Liver (tissue), 9 donors: Measurements from ENCODE around the gene FRMPD4. TPM values are rescaled to one million over a fixed set of nuclear protein-coding genes. Genes with fewer than 3 reads are reported as not detected.

ENCODE experiments used
- DNase-seq: peaks from one replicate; pipeline ENCODE4 v3.0.0-alpha.2; 2017; ENCODE audit warnings: low spot score
- H3K27ac ChIP-seq, 2 donors: one replicate each; pipeline ENCODE4 v1.7.0; 2013; ENCODE audit warnings: inconsistent platforms in 2 of 2, low read length in 2 of 2, control low read depth in 1 of 2, low read depth in 1 of 2, mild to moderate bottlenecking in 1 of 2
- H3K27me3 ChIP-seq, 4 donors: one replicate each; pipeline versions ENCODE4 v1.6.1 to v1.7.0; 2013; ENCODE audit warnings: low read length in 3 of 4, inconsistent platforms in 1 of 4, mild to moderate bottlenecking in 1 of 4, moderate library complexity in 1 of 4; ENCODE audit not compliant: control insufficient read depth in 4 of 4, insufficient read depth in 4 of 4
- H3K36me3 ChIP-seq, 4 donors: one replicate each; pipeline versions ENCODE4 v1.6.1 to v1.7.0; 2013; ENCODE audit warnings: low read length in 3 of 4, mild to moderate bottlenecking in 3 of 4, low read depth in 1 of 4, moderate library complexity in 1 of 4; ENCODE audit not compliant: control insufficient read depth in 4 of 4, insufficient read depth in 3 of 4
- H3K4me1 ChIP-seq, 4 donors: one replicate each; pipeline versions ENCODE4 v1.6.1 to v1.7.0; 2013; ENCODE audit warnings: low read length in 3 of 4, mild to moderate bottlenecking in 3 of 4, moderate library complexity in 1 of 4; ENCODE audit not compliant: control insufficient read depth in 4 of 4, insufficient read depth in 4 of 4
- H3K4me3 ChIP-seq, 3 donors: one replicate each; pipeline versions ENCODE4 v1.6.1 to v1.7.0; 2013; ENCODE audit warnings: low read length in 3 of 3, control low read depth in 1 of 3, low read depth in 1 of 3, mild to moderate bottlenecking in 1 of 3
- H3K9ac ChIP-seq, 2 donors: one replicate each; pipeline ENCODE4 v1.7.0; 2013; ENCODE audit warnings: low read length in 2 of 2, mild to moderate bottlenecking in 2 of 2, moderate library complexity in 2 of 2, control low read depth in 1 of 2, low read depth in 1 of 2
- H3K9me3 ChIP-seq, 4 donors: one replicate each; pipeline versions ENCODE4 v1.6.1 to v1.7.0; 2013; ENCODE audit warnings: low read length in 3 of 4; ENCODE audit not compliant: control insufficient read depth in 4 of 4
- EGR1 ChIP-seq, 2 donors: IDR thresholded peaks; 2 replicates each; pipeline ENCODE4 v1.6.1; 2016 to 2018; ENCODE audit warnings: antibody characterized with exemption in 2 of 2, low read depth in 2 of 2
- FOXA1 ChIP-seq: IDR thresholded peaks from 2 replicates; pipeline ENCODE4 v1.6.1; 2016; ENCODE audit warnings: antibody characterized with exemption
- FOXA2 ChIP-seq: IDR thresholded peaks from 2 replicates; pipeline ENCODE4 v1.6.1; 2016; ENCODE audit warnings: antibody characterized with exemption
- GABPA ChIP-seq, 2 donors: IDR thresholded peaks in 1 of 2; conservative IDR thresholded peaks in 1 of 2; 2 replicates each; pipeline ENCODE4 v1.6.1; 2016; ENCODE audit warnings: antibody characterized with exemption in 2 of 2, mild to moderate bottlenecking in 1 of 2, moderate library complexity in 1 of 2
- HNF4A ChIP-seq, 2 donors: conservative IDR thresholded peaks; 2 replicates each; pipeline ENCODE4 v1.6.1; 2016; ENCODE audit warnings: antibody characterized with exemption in 2 of 2, mild to moderate bottlenecking in 2 of 2
- HNF4G ChIP-seq: IDR thresholded peaks from 2 replicates; pipeline ENCODE4 v1.6.1; 2016; ENCODE audit warnings: antibody characterized with exemption
- JUND ChIP-seq, 2 donors: IDR thresholded peaks; 2 replicates each; pipeline ENCODE4 v1.6.1; 2016; ENCODE audit warnings: antibody characterized with exemption in 2 of 2
- NR2F2 ChIP-seq: IDR thresholded peaks from 2 replicates; pipeline ENCODE4 v1.6.1; 2016; ENCODE audit warnings: antibody characterized with exemption
- RAD21 ChIP-seq, 2 donors: IDR thresholded peaks; 2 replicates each; pipeline ENCODE4 v1.6.1; 2016; ENCODE audit warnings: antibody characterized with exemption in 2 of 2, mild to moderate bottlenecking in 2 of 2
- RXRA ChIP-seq, 2 donors: IDR thresholded peaks; 2 replicates each; pipeline ENCODE4 v1.6.1; 2017 to 2018; ENCODE audit warnings: antibody characterized with exemption in 2 of 2, mild to moderate bottlenecking in 1 of 2
- SP1 ChIP-seq: IDR thresholded peaks from 2 replicates; pipeline ENCODE4 v1.6.1; 2018; ENCODE audit warnings: antibody characterized with exemption, mild to moderate bottlenecking
- TAF1 ChIP-seq: conservative IDR thresholded peaks from 2 replicates; pipeline ENCODE4 v1.6.1; 2016; ENCODE audit warnings: antibody characterized with exemption, mild to moderate bottlenecking
- YY1 ChIP-seq: IDR thresholded peaks from 2 replicates; pipeline ENCODE4 v1.6.1; 2016; ENCODE audit warnings: antibody characterized with exemption, mild to moderate bottlenecking
- WGBS: extraction: QIAGEN DNeasy Blood & Tissue Kit; methylation state at CpG from one replicate; pipeline ENCODE4 v1.1.7; 2013; 5-methylcytosine and 5-hydroxymethylcytosine counted together
- polyA plus RNA-seq, 2 donors: library from polyadenylated mRNA; stranded (reverse) in 1 of 2; unstranded in 1 of 2; fragments of 200-250 nt in 1 of 2; fragments of >200 nt in 1 of 2; fragmentation: Nextera tagmentation in 1 of 2; extraction: Ambion mirVana in 1 of 2; gene quantifications; one replicate each; pipeline versions ENCODE4 v1.2.1 to v1.2.3, GENCODE V29; 2013 to 2015
- total RNA-seq, 2 donors: library from RNA; depleted of rRNA; stranded (reverse); fragments of >200 nt; gene quantifications; one replicate each; pipeline ENCODE4 v1.2.3, GENCODE V29; 2014
- TF ChIP-seq, protein P1 (sequence below): IDR thresholded peaks from 2 replicates; pipeline ENCODE4 v1.6.1; 2016; ENCODE audit warnings: antibody characterized with exemption, mild to moderate bottlenecking
- TF ChIP-seq, protein P2 (sequence below): IDR thresholded peaks from 2 replicates; pipeline ENCODE4 v1.6.1; 2016; ENCODE audit warnings: antibody characterized with exemption
- TF ChIP-seq, protein P3 (sequence below): IDR thresholded peaks from 2 replicates; pipeline ENCODE4 v1.6.1; 2016; ENCODE audit warnings: antibody characterized with exemption
- TF ChIP-seq, protein P4 (sequence below): fragments of 150-350 bp; IDR thresholded peaks from 2 replicates; pipeline ENCODE4 v1.5.1; 2017; ENCODE audit warnings: improper control_type of control experiment, low read depth, low read length; ENCODE audit not compliant: missing input control
- TF ChIP-seq, protein P5 (sequence below): IDR thresholded peaks from 2 replicates; pipeline ENCODE4 v1.6.1; 2016; ENCODE audit warnings: antibody characterized with exemption
- donor health status: healthy.
- donor health status: healthy.
- donor health status: healthy.
- donor health status: healthy.
- donor health status: healthy.

The FRMPD4 gene
- total and polyA plus RNA-seq, 4 donors = 0.01 to 0.08 (median 0.03) TPM; not detected in 1

DNA sequence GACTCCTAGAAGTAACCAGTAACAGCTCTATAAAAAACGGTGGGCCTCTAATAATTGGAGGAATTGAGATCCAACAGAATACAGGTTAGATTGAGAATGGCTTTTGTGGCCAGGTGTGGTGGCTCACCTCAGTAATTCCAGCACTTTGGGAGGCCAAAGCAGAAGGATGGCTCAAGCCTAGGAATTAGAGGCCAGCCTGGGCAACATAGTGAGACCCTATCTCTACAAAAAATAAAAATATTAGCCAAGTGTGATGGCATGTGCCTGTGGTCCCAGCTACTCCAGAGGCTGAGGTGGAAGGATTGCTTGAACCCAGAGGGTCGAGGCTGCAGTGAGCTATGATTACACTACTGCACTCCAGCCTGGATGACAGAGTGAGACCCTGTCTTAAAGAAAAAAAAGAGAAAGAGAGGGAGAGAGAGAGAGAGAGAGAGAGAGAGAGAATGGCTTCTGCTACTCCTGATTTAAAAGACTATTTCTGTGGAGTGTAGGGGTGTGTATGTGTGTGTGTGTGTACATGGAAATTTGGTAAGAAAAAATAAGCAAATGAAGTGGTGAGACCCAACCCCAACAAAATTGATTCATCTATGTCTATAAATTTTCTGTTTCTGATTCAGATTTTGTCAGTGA is 89.3 kb downstream of the FRMPD4 start:
- Histone ChIP-seq H3K4me1 (no peaks in the 10 kb centered on the region), H3K36me3 (no peaks in the 10 kb centered on the region), H3K4me3 (no peak overlapping the region), H3K27me3 (peaks cover 0 to 6% (median 0%) of the 10 kb centered on the region in 4 donors), H3K9ac (no peak overlapping the region), H3K9me3 (peaks cover 0 to 2% (median 0%) of the 10 kb centered on the region in 4 donors), H3K27ac (no peak overlapping the region)
- WGBS = 38% methylated on average over 2 of the region's 2 CpGs
- DNase-seq = no peak
- TF ChIP-seq FOXA2 (no peak), HNF4G (no peak), RXRA (IDR thresholded peaks at IDR 0.05) (no peak), RAD21 (IDR thresholded peaks at IDR 0.05) (no peak), HNF4A (conservative IDR thresholded peaks at IDR 0.05) (no peak), GABPA (IDR thresholded peaks at IDR 0.05 in 1 of 2, conservative IDR thresholded peaks at IDR 0.05 in 1 of 2) (no peak)
- TF ChIP-seq, protein P1, sequence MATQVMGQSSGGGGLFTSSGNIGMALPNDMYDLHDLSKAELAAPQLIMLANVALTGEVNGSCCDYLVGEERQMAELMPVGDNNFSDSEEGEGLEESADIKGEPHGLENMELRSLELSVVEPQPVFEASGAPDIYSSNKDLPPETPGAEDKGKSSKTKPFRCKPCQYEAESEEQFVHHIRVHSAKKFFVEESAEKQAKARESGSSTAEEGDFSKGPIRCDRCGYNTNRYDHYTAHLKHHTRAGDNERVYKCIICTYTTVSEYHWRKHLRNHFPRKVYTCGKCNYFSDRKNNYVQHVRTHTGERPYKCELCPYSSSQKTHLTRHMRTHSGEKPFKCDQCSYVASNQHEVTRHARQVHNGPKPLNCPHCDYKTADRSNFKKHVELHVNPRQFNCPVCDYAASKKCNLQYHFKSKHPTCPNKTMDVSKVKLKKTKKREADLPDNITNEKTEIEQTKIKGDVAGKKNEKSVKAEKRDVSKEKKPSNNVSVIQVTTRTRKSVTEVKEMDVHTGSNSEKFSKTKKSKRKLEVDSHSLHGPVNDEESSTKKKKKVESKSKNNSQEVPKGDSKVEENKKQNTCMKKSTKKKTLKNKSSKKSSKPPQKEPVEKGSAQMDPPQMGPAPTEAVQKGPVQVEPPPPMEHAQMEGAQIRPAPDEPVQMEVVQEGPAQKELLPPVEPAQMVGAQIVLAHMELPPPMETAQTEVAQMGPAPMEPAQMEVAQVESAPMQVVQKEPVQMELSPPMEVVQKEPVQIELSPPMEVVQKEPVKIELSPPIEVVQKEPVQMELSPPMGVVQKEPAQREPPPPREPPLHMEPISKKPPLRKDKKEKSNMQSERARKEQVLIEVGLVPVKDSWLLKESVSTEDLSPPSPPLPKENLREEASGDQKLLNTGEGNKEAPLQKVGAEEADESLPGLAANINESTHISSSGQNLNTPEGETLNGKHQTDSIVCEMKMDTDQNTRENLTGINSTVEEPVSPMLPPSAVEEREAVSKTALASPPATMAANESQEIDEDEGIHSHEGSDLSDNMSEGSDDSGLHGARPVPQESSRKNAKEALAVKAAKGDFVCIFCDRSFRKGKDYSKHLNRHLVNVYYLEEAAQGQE = no peak
- TF ChIP-seq, protein P2, sequence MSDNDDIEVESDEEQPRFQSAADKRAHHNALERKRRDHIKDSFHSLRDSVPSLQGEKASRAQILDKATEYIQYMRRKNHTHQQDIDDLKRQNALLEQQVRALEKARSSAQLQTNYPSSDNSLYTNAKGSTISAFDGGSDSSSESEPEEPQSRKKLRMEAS = no peak
- TF ChIP-seq, protein P3, sequence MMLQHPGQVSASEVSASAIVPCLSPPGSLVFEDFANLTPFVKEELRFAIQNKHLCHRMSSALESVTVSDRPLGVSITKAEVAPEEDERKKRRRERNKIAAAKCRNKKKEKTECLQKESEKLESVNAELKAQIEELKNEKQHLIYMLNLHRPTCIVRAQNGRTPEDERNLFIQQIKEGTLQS = no peak

DNA sequence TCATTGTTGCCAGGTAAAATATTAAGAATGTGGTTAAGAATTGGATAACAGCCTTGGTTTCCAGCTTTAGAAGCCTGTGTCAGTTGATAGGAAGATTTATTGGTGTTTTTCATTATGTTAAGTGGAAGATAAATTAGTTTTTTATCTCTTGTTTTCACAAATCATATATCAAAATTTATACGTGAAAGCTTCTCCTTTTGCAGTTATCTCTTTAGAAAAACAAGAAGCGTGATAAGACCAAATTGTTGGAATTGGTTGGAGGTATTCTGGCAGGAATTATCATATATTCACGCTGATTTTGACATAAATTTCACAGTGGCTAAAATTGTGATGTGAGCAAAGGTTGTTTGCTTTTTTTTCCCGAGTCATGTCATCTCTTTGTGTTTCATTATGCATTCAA is 90.6 kb downstream of the FRMPD4 start:
- 54% methylated on average over 4 of the region's 4 CpGs for WGBS
- Histone ChIP-seq H3K27ac (no peak overlapping the region), H3K9me3 (peaks cover 0 to 2% (median 0%) of the 10 kb centered on the region in 4 donors), H3K27me3 (peaks cover 0 to 6% (median 0%) of the 10 kb centered on the region in 4 donors), H3K36me3 (no peaks in the 10 kb centered on the region), H3K4me1 (no peaks in the 10 kb centered on the region), H3K9ac (no peak overlapping the region), H3K4me3 (no peak overlapping the region)
- TF ChIP-seq YY1 = no peak
- TF ChIP-seq, protein P4, sequence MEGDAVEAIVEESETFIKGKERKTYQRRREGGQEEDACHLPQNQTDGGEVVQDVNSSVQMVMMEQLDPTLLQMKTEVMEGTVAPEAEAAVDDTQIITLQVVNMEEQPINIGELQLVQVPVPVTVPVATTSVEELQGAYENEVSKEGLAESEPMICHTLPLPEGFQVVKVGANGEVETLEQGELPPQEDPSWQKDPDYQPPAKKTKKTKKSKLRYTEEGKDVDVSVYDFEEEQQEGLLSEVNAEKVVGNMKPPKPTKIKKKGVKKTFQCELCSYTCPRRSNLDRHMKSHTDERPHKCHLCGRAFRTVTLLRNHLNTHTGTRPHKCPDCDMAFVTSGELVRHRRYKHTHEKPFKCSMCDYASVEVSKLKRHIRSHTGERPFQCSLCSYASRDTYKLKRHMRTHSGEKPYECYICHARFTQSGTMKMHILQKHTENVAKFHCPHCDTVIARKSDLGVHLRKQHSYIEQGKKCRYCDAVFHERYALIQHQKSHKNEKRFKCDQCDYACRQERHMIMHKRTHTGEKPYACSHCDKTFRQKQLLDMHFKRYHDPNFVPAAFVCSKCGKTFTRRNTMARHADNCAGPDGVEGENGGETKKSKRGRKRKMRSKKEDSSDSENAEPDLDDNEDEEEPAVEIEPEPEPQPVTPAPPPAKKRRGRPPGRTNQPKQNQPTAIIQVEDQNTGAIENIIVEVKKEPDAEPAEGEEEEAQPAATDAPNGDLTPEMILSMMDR = no peak
- TF ChIP-seq JUND (IDR thresholded peaks at IDR 0.05) = no peak
- no peak for TF ChIP-seq NR2F2
- TF ChIP-seq RAD21 (IDR thresholded peaks at IDR 0.05) = no peak
- TF ChIP-seq, protein P1 = no peak
- no peak for TF ChIP-seq HNF4A (conservative IDR thresholded peaks at IDR 0.05)
- TF ChIP-seq, protein P3 = no peak
- no peak for TF ChIP-seq EGR1 (IDR thresholded peaks at IDR 0.05; ENCODE audit: low read depth in 2 of 2)
- TF ChIP-seq RXRA (IDR thresholded peaks at IDR 0.05) = no peak
- TF ChIP-seq GABPA (IDR thresholded peaks at IDR 0.05 in 1 of 2, conservative IDR thresholded peaks at IDR 0.05 in 1 of 2) = no peak
- TF ChIP-seq FOXA2 = no peak
- TF ChIP-seq, protein P2 = no peak
- no peak for TF ChIP-seq SP1
- no peak for TF ChIP-seq TAF1
- no peak for TF ChIP-seq FOXA1
- TF ChIP-seq, protein P5, sequence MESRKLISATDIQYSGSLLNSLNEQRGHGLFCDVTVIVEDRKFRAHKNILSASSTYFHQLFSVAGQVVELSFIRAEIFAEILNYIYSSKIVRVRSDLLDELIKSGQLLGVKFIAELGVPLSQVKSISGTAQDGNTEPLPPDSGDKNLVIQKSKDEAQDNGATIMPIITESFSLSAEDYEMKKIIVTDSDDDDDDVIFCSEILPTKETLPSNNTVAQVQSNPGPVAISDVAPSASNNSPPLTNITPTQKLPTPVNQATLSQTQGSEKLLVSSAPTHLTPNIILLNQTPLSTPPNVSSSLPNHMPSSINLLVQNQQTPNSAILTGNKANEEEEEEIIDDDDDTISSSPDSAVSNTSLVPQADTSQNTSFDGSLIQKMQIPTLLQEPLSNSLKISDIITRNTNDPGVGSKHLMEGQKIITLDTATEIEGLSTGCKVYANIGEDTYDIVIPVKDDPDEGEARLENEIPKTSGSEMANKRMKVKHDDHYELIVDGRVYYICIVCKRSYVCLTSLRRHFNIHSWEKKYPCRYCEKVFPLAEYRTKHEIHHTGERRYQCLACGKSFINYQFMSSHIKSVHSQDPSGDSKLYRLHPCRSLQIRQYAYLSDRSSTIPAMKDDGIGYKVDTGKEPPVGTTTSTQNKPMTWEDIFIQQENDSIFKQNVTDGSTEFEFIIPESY = no peak
- TF ChIP-seq HNF4G = no peak
- no peak for DNase-seq
